Measurements from ENCODE around the gene CTDP1.
"Not testable (repeated sequence)": the region's sequence is repeated elsewhere in the genome, so short reads cannot be mapped to it uniquely, and the experiment has no call there.

Gene CTDP1

GRCh38 chr18:79730804-79731203 lies 51.2 kb downstream of the CTDP1 start:
- Mint-ChIP-seq H3K27ac (no peak overlapping the region), H3K36me3 (peaks cover 95% of the 10 kb centered on the region), H3K4me3 (no peak overlapping the region), H3K9me3 (no peaks in the 10 kb centered on the region), H3K4me1 (peaks cover 19% of the 10 kb centered on the region)
- DNase-seq (ENCODE audit: low spot score in 2 of 2) (no peak), ATAC-seq (no peak)

GRCh38 chr18:79731881-79732720 lies 52.5 kb downstream of the CTDP1 start:
- peaks cover 95% of the 10 kb centered on the region for H3K36me3 Mint-ChIP-seq

GRCh38 chr18:79732721-79733025 lies 53.1 kb downstream of the CTDP1 start:
- H3K9me3 Mint-ChIP-seq: no peaks in the 10 kb centered on the region
- ATAC-seq: no peak

More at GRCh38 chr18:79731881-79732720, 52.5 kb downstream of the CTDP1 start:
- not testable (repeated sequence) for H3K9me3 Mint-ChIP-seq; DNase-seq (ENCODE audit: low spot score in 2 of 2); H3K27ac Mint-ChIP-seq; ATAC-seq; H3K4me3 Mint-ChIP-seq; H3K4me1 Mint-ChIP-seq

GRCh38 chr18:79733135-79733701 lies 53.6 kb downstream of the CTDP1 start:
- DNase-seq (ENCODE audit: low spot score in 2 of 2) (no peak), ATAC-seq (no peak)
- Mint-ChIP-seq H3K4me3 (no peak overlapping the region), H3K9me3 (no peaks in the 10 kb centered on the region), H3K36me3 (peaks cover 95% of the 10 kb centered on the region), H3K4me1 (peaks cover 4% of the 10 kb centered on the region), H3K27ac (no peak overlapping the region)

More at GRCh38 chr18:79732721-79733025, 53.1 kb downstream of the CTDP1 start:
- no peak overlapping the region for H3K4me3 Mint-ChIP-seq
- peaks cover under 1% of the 10 kb centered on the region for H3K4me1 Mint-ChIP-seq
- DNase-seq (ENCODE audit: low spot score in 2 of 2): no peak
- no peak overlapping the region for H3K27ac Mint-ChIP-seq
- peaks cover 95% of the 10 kb centered on the region for H3K36me3 Mint-ChIP-seq

- Mint-ChIP-seq H3K36me3 (peaks cover 95% of the 10 kb centered on the region), H3K4me1 (peaks cover 4% of the 10 kb centered on the region), H3K27ac (no peak overlapping the region), H3K4me3 (no peak overlapping the region), H3K9me3 (no peaks in the 10 kb centered on the region)
- DNase-seq (ENCODE audit: low spot score in 2 of 2) (no peak), ATAC-seq (no peak)
These were observed 54.6 kb downstream of the CTDP1 start for GRCh38 chr18:79733986-79734770.

- no peaks in the 10 kb centered on the region for H3K9me3 Mint-ChIP-seq
- peaks cover 90% of the 10 kb centered on the region for H3K36me3 Mint-ChIP-seq
- no peak overlapping the region for H3K4me3 Mint-ChIP-seq
- no peak overlapping the region for H3K27ac Mint-ChIP-seq
- H3K4me1 Mint-ChIP-seq: peaks cover 4% of the 10 kb centered on the region
- no peak for DNase-seq (ENCODE audit: low spot score in 2 of 2)
- ATAC-seq: peak; percentile 13
These were observed 55.7 kb downstream of the CTDP1 start for GRCh38 chr18:79735071-79735980.

- ATAC-seq (no peak), DNase-seq (ENCODE audit: low spot score in 2 of 2) (no peak)
- H3K4me1 Mint-ChIP-seq: peaks cover 4% of the 10 kb centered on the region
- H3K36me3 Mint-ChIP-seq: peaks cover 90% of the 10 kb centered on the region
- no peak overlapping the region for H3K4me3 Mint-ChIP-seq
- H3K27ac Mint-ChIP-seq: no peak overlapping the region
- H3K9me3 Mint-ChIP-seq: no peaks in the 10 kb centered on the region
These were observed 56.6 kb downstream of the CTDP1 start for GRCh38 chr18:79736230-79736629.

- no peak overlapping the region for H3K4me3 Mint-ChIP-seq
These were observed 57.2 kb downstream of the CTDP1 start for GRCh38 chr18:79736846-79737245.

GRCh38 chr18:79737426-79737825 lies 57.8 kb downstream of the CTDP1 start:
- ATAC-seq (no peak), DNase-seq (ENCODE audit: low spot score in 2 of 2) (no peak)
- Mint-ChIP-seq H3K4me3 (no peak overlapping the region), H3K27ac (no peak overlapping the region), H3K4me1 (peaks cover 4% of the 10 kb centered on the region), H3K36me3 (peaks cover 91% of the 10 kb centered on the region), H3K9me3 (no peaks in the 10 kb centered on the region)

More at GRCh38 chr18:79736846-79737245, 57.2 kb downstream of the CTDP1 start:
- DNase-seq (ENCODE audit: low spot score in 2 of 2) (no peak), ATAC-seq (no peak)
- peaks cover 4% of the 10 kb centered on the region for H3K4me1 Mint-ChIP-seq
- H3K36me3 Mint-ChIP-seq: peaks cover 90% of the 10 kb centered on the region
- H3K9me3 Mint-ChIP-seq: no peaks in the 10 kb centered on the region
- H3K27ac Mint-ChIP-seq: no peak overlapping the region

- peaks cover 92% of the 10 kb centered on the region for H3K36me3 Mint-ChIP-seq
- ATAC-seq: no peak
These were observed 58.4 kb downstream of the CTDP1 start for GRCh38 chr18:79738041-79738461.

GRCh38 chr18:79738581-79739439 lies 59.2 kb downstream of the CTDP1 start:
- no peak for ATAC-seq
- H3K4me1 Mint-ChIP-seq: peaks cover 4% of the 10 kb centered on the region
- H3K36me3 Mint-ChIP-seq: peaks cover 92% of the 10 kb centered on the region
- DNase-seq (ENCODE audit: low spot score in 2 of 2): no peak
- no peak overlapping the region for H3K27ac Mint-ChIP-seq
- no peaks in the 10 kb centered on the region for H3K9me3 Mint-ChIP-seq
- no peak overlapping the region for H3K4me3 Mint-ChIP-seq

More at GRCh38 chr18:79738041-79738461, 58.4 kb downstream of the CTDP1 start:
- Mint-ChIP-seq H3K9me3 (no peaks in the 10 kb centered on the region), H3K27ac (no peak overlapping the region), H3K4me1 (peaks cover 4% of the 10 kb centered on the region), H3K4me3 (no peak overlapping the region)
- no peak for DNase-seq (ENCODE audit: low spot score in 2 of 2)

- Mint-ChIP-seq H3K9me3 (peaks cover under 1% of the 10 kb centered on the region), H3K4me3 (no peak overlapping the region), H3K27ac (no peak overlapping the region), H3K4me1 (peaks cover 6% of the 10 kb centered on the region), H3K36me3 (peaks cover 92% of the 10 kb centered on the region)
- ATAC-seq (no peak), DNase-seq (ENCODE audit: low spot score in 2 of 2) (no peak)
These were observed 59.8 kb downstream of the CTDP1 start for GRCh38 chr18:79739440-79739778.

GRCh38 chr18:79740047-79740446 lies 60.4 kb downstream of the CTDP1 start:
- not testable (repeated sequence) for H3K27ac Mint-ChIP-seq; DNase-seq (ENCODE audit: low spot score in 2 of 2); H3K9me3 Mint-ChIP-seq; H3K4me3 Mint-ChIP-seq; ATAC-seq
- Mint-ChIP-seq H3K4me1 (peaks cover 10% of the 10 kb centered on the region), H3K36me3 (peaks cover 92% of the 10 kb centered on the region)

Measured in stimulated activated effector memory CD8-positive, alpha-beta T cell treated with anti-CD3 and anti-CD28 coated beads, Interleukin-12 subunit alpha, Interleukin-12 subunit beta, amount 100 ng/mL, for 72 hours (primary cell).